Calu3 (cell line): ENCODE results near the gene BCL3. TPM values are rescaled to one million over a fixed set of nuclear protein-coding genes. Genes with fewer than 3 reads are reported as not detected.

ENCODE experiments used
- BruUV-seq: library from RNA; stranded (reverse); fragments of 400-500 nt; replicated peaks from 2 replicates; lab custom pipeline; 2021; lab: Mats Ljungman, UMichigan
- CTCF ChIA-PET: fragments of 300-600 bp; sonication (Branson Sonifier 250); formaldehyde crosslinking; loops from one replicate; lab custom pipeline; 2022; ENCODE audit warnings: antibody characterized with exemption; lab: Charles Lee
- DNase-seq: peaks from one replicate; pipeline ENCODE4 v3.0.0; 2022
- H3K27ac Mint-ChIP-seq: one replicate; pipeline ENCODE4 v1.8.0; 2022; ENCODE audit warnings: mixed read lengths; ENCODE audit not compliant: unreplicated experiment
- H3K27me3 Mint-ChIP-seq: one replicate; pipeline ENCODE4 v1.8.0; 2022; ENCODE audit warnings: mixed read lengths; ENCODE audit not compliant: unreplicated experiment
- H3K36me3 Mint-ChIP-seq: one replicate; pipeline ENCODE4 v1.8.0; 2022; ENCODE audit warnings: mild to moderate bottlenecking, moderate library complexity, mixed read lengths; ENCODE audit not compliant: insufficient read depth, unreplicated experiment
- H3K4me1 Mint-ChIP-seq: one replicate; pipeline ENCODE4 v1.8.0; 2022; ENCODE audit warnings: mild to moderate bottlenecking, low read depth, mixed read lengths; ENCODE audit not compliant: unreplicated experiment
- H3K4me3 Mint-ChIP-seq: one replicate; pipeline ENCODE4 v1.8.0; 2022; ENCODE audit warnings: mild to moderate bottlenecking, low read depth, moderate library complexity, mixed read lengths; ENCODE audit not compliant: unreplicated experiment
- H3K9me3 Mint-ChIP-seq: one replicate; pipeline ENCODE4 v1.8.0; 2022; ENCODE audit warnings: low read depth, mixed read lengths; ENCODE audit not compliant: unreplicated experiment
- intact Hi-C: fragments of 100-400 bp; cut with micrococcal nuclease; formaldehyde crosslinking; loops from one replicate; pipeline ENCODE4 v1.10.0; 2022; ENCODE audit not compliant: unreplicated experiment
- total RNA-seq: library from RNA; stranded (reverse); gene quantifications from 2 replicates; pipeline ENCODE4 v1.2.3, GENCODE V29; 2022
- TF ChIP-seq, protein P1 (sequence below): fragments of 200-600 bp; IDR thresholded peaks from one replicate; pipeline ENCODE4 v1.8.0; 2022; ENCODE audit warnings: antibody characterized with exemption; ENCODE audit not compliant: unreplicated experiment

The BCL3 gene
- total RNA-seq, 1 experiment from 2014 or later: 37.7 TPM

DNA sequence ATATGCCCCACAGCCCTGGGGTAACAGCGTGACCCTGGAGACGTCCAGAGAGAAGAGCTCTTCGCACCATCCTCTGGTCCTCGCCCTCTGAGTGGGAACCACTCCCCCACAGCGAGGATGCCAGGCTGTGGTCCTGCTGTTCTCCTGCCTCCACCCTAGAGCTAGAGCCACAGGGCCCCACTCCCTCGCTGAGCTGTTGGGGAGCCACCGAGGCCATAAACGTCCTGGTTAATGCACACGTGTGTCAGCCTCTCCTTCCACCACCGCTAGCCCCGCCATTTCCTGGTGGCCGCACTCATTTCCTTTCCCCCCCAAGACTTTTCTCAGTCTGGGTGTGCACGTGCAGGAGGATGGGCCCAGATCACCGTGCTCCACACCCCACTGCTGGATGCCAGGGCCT, 38.0 kb upstream of the BCL3 start:
- Mint-ChIP-seq H3K27ac (no peak overlapping the region), H3K4me1 (no peaks in the 10 kb centered on the region), H3K9me3 (no peaks in the 10 kb centered on the region), H3K36me3 (peaks cover 5% of the 10 kb centered on the region), H3K27me3 (no peaks in the 10 kb centered on the region), H3K4me3 (no peak overlapping the region)
- no peak for DNase-seq
- TF ChIP-seq, protein P1, sequence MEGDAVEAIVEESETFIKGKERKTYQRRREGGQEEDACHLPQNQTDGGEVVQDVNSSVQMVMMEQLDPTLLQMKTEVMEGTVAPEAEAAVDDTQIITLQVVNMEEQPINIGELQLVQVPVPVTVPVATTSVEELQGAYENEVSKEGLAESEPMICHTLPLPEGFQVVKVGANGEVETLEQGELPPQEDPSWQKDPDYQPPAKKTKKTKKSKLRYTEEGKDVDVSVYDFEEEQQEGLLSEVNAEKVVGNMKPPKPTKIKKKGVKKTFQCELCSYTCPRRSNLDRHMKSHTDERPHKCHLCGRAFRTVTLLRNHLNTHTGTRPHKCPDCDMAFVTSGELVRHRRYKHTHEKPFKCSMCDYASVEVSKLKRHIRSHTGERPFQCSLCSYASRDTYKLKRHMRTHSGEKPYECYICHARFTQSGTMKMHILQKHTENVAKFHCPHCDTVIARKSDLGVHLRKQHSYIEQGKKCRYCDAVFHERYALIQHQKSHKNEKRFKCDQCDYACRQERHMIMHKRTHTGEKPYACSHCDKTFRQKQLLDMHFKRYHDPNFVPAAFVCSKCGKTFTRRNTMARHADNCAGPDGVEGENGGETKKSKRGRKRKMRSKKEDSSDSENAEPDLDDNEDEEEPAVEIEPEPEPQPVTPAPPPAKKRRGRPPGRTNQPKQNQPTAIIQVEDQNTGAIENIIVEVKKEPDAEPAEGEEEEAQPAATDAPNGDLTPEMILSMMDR: no peak
- CTCF ChIA-PET: interaction anchor here (0.5 kb wide), 1 partner anchor 77 kb away, joined by 6 read pairs; no protein-coding TSS in a partner anchor
- intact Hi-C loops: no loop called here
- no TSS peak for BruUV-seq

DNA sequence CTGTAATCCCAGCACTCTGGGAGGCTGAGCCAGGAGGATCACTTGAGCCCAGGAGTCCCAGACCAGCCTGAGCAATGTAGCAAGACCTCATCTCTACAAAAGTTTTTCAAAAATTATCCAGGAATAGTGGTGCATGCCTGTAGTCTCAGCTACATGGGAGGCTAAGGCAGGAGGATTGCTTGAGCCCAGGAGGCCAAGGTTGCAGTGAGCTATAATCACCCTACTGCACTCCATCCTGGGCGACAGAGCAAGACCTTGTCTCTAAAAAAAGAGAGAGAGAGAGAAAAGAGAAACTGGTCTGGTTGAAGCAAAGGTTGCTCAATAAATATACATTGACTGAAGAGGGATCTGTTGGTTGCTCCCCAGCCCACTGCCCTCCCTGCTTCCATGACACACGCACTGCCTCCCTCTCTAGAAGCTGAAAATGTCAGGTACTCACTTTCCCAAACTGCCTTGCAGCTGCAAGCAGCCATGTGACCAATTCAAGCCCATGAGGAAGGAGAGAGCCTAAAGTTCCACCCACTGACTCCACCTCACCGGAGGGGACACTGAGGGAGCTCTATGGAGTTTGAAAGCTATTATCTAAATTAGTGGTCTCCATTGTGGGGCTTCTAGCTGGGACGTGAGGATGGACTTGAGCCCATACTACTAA, 35.5 kb upstream of the BCL3 start:
- Mint-ChIP-seq H3K36me3 (peaks cover 6% of the 10 kb centered on the region), H3K9me3 (no peaks in the 10 kb centered on the region), H3K4me3 (no peak overlapping the region), H3K27me3 (no peaks in the 10 kb centered on the region), H3K4me1 (peaks cover 2% of the 10 kb centered on the region), H3K27ac (no peak overlapping the region)
- TF ChIP-seq, protein P1: no peak
- BruUV-seq: no TSS peak
- CTCF ChIA-PET: interaction anchor here (0.7 to 2.5 kb wide), 3 partner anchors 11 to 134 kb away, joined by 5 to 13 read pairs (median 5); no protein-coding TSS in a partner anchor
- no peak for DNase-seq
- intact Hi-C loops: no loop called here

DNA sequence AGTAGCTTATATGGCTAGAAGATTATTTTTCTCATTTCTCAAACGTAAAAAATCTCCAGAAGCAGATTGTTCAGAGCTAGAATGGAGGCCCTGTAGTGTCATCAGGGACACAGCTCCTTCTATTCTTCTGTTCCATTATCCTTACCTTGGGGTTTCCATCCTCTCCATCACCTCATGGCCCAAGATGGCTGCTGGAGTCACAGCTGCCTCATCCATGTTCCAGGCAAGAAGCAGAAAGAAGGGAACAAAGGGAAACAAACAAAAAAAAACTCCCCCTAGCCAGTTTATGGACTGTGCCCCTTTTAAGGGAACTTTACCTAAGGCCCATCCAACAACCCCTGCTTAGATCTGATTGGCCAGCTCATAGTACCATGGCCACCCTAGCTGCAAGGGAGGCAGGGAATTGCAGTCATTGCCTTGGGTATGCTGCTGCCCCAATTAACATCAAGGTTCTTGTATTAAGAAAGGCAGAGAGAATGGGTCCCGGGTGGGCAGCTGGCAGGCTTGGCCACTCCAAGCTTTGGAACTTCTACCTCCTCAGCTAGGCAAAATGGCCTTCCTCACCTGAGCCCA, 33.8 kb upstream of the BCL3 start:
- Mint-ChIP-seq H3K27me3 (no peaks in the 10 kb centered on the region), H3K4me3 (no peak overlapping the region), H3K27ac (no peak overlapping the region), H3K36me3 (peaks cover 11% of the 10 kb centered on the region), H3K4me1 (peaks cover 19% of the 10 kb centered on the region), H3K9me3 (no peaks in the 10 kb centered on the region)
- intact Hi-C loops: no loop called here
- BruUV-seq: no TSS peak
- TF ChIP-seq, protein P1: no peak
- no peak for DNase-seq
- CTCF ChIA-PET: interaction anchor here (1.2 to 1.8 kb wide), 2 partner anchors 9 to 144 kb away, joined by 3 to 4 read pairs; no protein-coding TSS in a partner anchor

DNA sequence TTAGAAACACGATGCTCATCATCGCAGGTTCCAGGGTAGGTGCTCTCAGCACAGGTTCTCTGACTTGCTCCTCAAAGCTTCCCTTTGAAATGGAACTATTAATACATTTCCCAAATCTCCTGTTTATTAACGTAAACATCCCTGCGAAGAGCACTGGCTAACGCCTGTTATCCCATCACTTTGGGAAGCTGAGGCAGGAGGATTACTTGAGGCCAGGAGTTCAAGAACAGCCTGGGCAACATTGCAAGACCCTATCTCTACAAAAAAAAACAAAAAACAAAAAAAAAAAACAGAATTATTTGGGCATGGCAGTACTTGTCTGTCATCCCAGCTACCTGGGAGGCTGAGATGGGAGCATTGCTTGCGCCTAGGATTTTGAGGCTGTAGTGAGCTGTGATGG, 30.9 kb upstream of the BCL3 start:
- TF ChIP-seq, protein P1: no peak
- CTCF ChIA-PET: interaction anchor here (0.7 kb wide), 2 partner anchors 22 to 48 kb away, joined by 3 to 5 read pairs; no protein-coding TSS in a partner anchor
- H3K9me3 Mint-ChIP-seq: no peaks in the 10 kb centered on the region
- peaks cover 22% of the 10 kb centered on the region for H3K4me1 Mint-ChIP-seq
- H3K36me3 Mint-ChIP-seq: peaks cover 11% of the 10 kb centered on the region
- no peak for DNase-seq
- H3K27me3 Mint-ChIP-seq: no peaks in the 10 kb centered on the region
- no TSS peak for BruUV-seq
- intact Hi-C loops: no loop called here
- no peak overlapping the region for H3K27ac Mint-ChIP-seq
- no peak overlapping the region for H3K4me3 Mint-ChIP-seq
